Uterus (tissue), 4 donors: ENCODE results near the gene MRPL46. TPM values are rescaled to one million over a fixed set of nuclear protein-coding genes. Genes with fewer than 3 reads are reported as not detected.

ENCODE experiments used
- DNase-seq, 2 donors: peaks; one replicate each; pipeline ENCODE4 v3.0.0-alpha.2; 2019 to 2020
- H3K27ac ChIP-seq, 2 donors: fragments of 200-600 bp; sonication (generic); 1 replicate in 1 of 2; 2 replicates in 1 of 2; pipeline ENCODE4 v1.5.1; 2016 to 2018
- H3K27me3 ChIP-seq, 2 donors: fragments of 200-600 bp; sonication (generic); one replicate each; pipeline ENCODE4 v1.5.1; 2018 to 2019; ENCODE audit warnings: control low read depth in 1 of 2
- H3K36me3 ChIP-seq, 2 donors: fragments of 200-600 bp; sonication (generic); one replicate each; pipeline ENCODE4 v1.5.1; 2019; ENCODE audit warnings: control low read depth in 1 of 2
- H3K4me1 ChIP-seq, 2 donors: fragments of 200-600 bp; sonication (generic); one replicate each; pipeline ENCODE4 v1.5.1; 2018 to 2019; ENCODE audit warnings: control low read depth in 1 of 2
- H3K4me3 ChIP-seq, 2 donors: fragments of 200-600 bp; sonication (generic); 1 replicate in 1 of 2; 2 replicates in 1 of 2; pipeline ENCODE4 v1.5.1; 2018 to 2019; ENCODE audit warnings: mild to moderate bottlenecking in 1 of 2
- H3K9me3 ChIP-seq, 2 donors: fragments of 200-600 bp; sonication (generic); one replicate each; pipeline ENCODE4 v1.5.1; 2019; ENCODE audit warnings: control low read depth in 1 of 2
- CTCF ChIP-seq, 4 experiments: fragments of 200-600 bp in 2 of 4; fragments of 450-650 bp in 2 of 4; sonication (generic) in 2 of 4; IDR thresholded peaks; one replicate each; pipeline ENCODE4 v1.5.1; 2016 to 2019; ENCODE audit warnings: antibody characterized with exemption in 4 of 4, mild to moderate bottlenecking in 2 of 4, moderate library complexity in 1 of 4
- POLR2A ChIP-seq, 2 donors: fragments of 450-650 bp; IDR thresholded peaks; one replicate each; pipeline ENCODE4 v1.6.1; 2016; ENCODE audit warnings: antibody characterized with exemption in 2 of 2, mild to moderate bottlenecking in 1 of 2, moderate library complexity in 1 of 2
- intact Hi-C: fragments of 100-400 bp; cut with DNase I; formaldehyde crosslinking; loops from one replicate; pipeline ENCODE4 v1.15.1; 2023; ENCODE audit warnings: low total_unique reads
- total RNA-seq, 4 donors: library from RNA; depleted of rRNA in 3 of 4; stranded (reverse); fragments of >200 nt in 3 of 4; gene quantifications; one replicate each; pipeline versions ENCODE4 v1.1.0 to v1.2.4, GENCODE V29; 2014 to 2023
- donor health status: DM: yes; HTN: yes; CAD: no.

The MRPL46 gene
- total RNA-seq, 4 donors from 2014 or later, result 16.9 to 24.8 (median 21.5) TPM

DNA sequence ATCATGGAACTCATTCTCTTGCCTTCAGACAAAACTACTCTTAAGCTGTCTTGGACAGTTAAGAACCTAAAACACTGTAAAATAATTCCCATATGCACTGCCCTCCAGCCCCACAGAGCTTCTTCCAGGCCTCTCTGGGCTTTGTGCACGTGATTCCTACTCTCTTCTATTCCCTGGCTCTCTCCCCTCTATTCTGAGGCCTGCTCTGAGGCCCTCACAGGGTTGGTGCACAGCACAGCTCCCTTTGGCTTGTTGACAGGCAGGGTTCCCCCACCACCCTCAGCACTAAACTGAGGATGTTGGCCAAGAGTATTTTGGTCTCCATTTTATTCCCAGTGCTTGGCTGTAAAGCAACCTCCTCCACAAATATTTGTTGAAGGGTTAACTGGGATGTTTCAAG is 13.5 kb downstream of the MRPL46 start:
- intact Hi-C loops, result no loop called here

DNA sequence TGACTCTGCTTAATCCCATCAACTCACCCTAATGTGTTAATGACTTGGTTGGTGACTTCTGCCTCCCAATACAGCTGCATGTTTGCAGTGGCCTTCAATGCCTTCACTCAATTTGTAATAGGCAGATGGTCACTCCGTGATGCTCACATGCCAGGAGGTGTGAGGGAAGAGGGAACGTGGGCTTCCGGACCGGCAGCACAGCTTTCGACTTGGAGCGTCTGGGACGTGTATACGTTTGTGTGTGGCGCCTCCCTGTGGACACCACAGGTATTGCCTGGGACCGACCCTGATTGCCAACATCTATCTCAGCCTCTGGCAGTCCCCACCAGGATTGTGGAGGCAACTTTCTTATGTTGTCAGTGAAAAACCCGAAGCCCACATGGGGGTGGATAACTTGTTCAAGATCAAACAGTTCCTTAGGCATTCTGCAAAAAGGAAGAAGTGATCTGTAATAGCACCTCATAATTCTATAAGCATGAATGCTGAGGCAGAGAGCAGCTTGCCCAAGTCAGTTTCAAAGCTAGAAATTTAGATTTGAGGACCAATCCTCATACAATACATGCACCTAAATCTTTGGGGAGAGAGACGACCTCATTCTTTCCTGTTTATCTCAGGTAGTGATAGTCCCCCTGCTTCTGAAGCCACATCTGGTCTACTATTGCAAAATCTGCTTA is 16.9 kb downstream of the MRPL46 start:
- H3K36me3 ChIP-seq, result no peaks in the 10 kb centered on the region
- H3K27ac ChIP-seq, result no peak overlapping the region
- intact Hi-C loops, result no loop called here
- no peaks in the 10 kb centered on the region for H3K4me1 ChIP-seq
- H3K9me3 ChIP-seq, result no peaks in the 10 kb centered on the region
- no peak overlapping the region for H3K4me3 ChIP-seq
- TF ChIP-seq CTCF (IDR thresholded peaks at IDR 0.05), result peak; percentile 33 to 48 (median 36)
- no peak for TF ChIP-seq POLR2A (IDR thresholded peaks at IDR 0.05)
- no peaks in the 10 kb centered on the region for H3K27me3 ChIP-seq
- DNase-seq, result peak; percentile 36 to 52

More for the DNA sequence above, 13.5 kb downstream of the MRPL46 start:
- Histone ChIP-seq H3K4me1 (no peaks in the 10 kb centered on the region), H3K4me3 (no peak overlapping the region), H3K36me3 (no peaks in the 10 kb centered on the region), H3K27me3 (no peaks in the 10 kb centered on the region), H3K9me3 (no peaks in the 10 kb centered on the region), H3K27ac (no peak overlapping the region)
- no peak for DNase-seq
- TF ChIP-seq POLR2A (IDR thresholded peaks at IDR 0.05) (no peak), CTCF (IDR thresholded peaks at IDR 0.05) (no peak)

- Histone ChIP-seq H3K9me3 (peaks cover 0 to 2% of the 10 kb centered on the region in 2 donors), H3K27me3 (no peaks in the 10 kb centered on the region), H3K4me1 (no peaks in the 10 kb centered on the region), H3K27ac (no peak overlapping the region), H3K36me3 (no peaks in the 10 kb centered on the region), H3K4me3 (no peak overlapping the region)
- DNase-seq, result no peak
- no peak for TF ChIP-seq POLR2A (IDR thresholded peaks at IDR 0.05)
- TF ChIP-seq CTCF (IDR thresholded peaks at IDR 0.05), result no peak
- intact Hi-C loops, result no loop called here
Observed at GRCh38 chr15:88449581-88449980, 17.6 kb downstream of the MRPL46 start.

GRCh38 chr15:88448991-88449461 is 18.2 kb downstream of the MRPL46 start:
- Histone ChIP-seq H3K27me3 (no peaks in the 10 kb centered on the region), H3K4me1 (no peaks in the 10 kb centered on the region), H3K36me3 (no peaks in the 10 kb centered on the region), H3K27ac (no peak overlapping the region), H3K4me3 (no peak overlapping the region), H3K9me3 (peaks cover 0 to 8% of the 10 kb centered on the region in 2 donors)
- intact Hi-C loops, result no loop called here
- TF ChIP-seq POLR2A (IDR thresholded peaks at IDR 0.05) (no peak), CTCF (IDR thresholded peaks at IDR 0.05) (no peak)
- no peak for DNase-seq

- no peak overlapping the region for H3K4me3 ChIP-seq
- DNase-seq, result no peak
- H3K9me3 ChIP-seq, result peaks cover 0 to 15% of the 10 kb centered on the region in 2 donors
- H3K27ac ChIP-seq, result no peak overlapping the region
- TF ChIP-seq POLR2A (IDR thresholded peaks at IDR 0.05), result no peak
- no peak for TF ChIP-seq CTCF (IDR thresholded peaks at IDR 0.05)
- intact Hi-C loops, result no loop called here
- H3K27me3 ChIP-seq, result no peaks in the 10 kb centered on the region
- H3K4me1 ChIP-seq, result no peaks in the 10 kb centered on the region
- H3K36me3 ChIP-seq, result no peaks in the 10 kb centered on the region
Observed at GRCh38 chr15:88447741-88448140, 19.4 kb downstream of the MRPL46 start.
